Mesendoderm (in vitro differentiated cells): ENCODE data around the gene ANK3.
A peak's percentile ranks its signal among the peaks of the same experiment; 100 is the strongest.

Source experiments
- DNase-seq: peaks from one replicate; pipeline ENCODE4 v3.0.0; 2013
- H2AK5ac ChIP-seq: 2 replicates; pipeline ENCODE4 v1.6.1; 2013; ENCODE audit warnings: low read length, inconsistent platforms
- H2BK120ac ChIP-seq: 2 replicates; pipeline ENCODE4 v1.6.1; 2013; ENCODE audit warnings: low read depth, mild to moderate bottlenecking, low read length, moderate library complexity, mixed read lengths
- H2BK15ac ChIP-seq: replicated peaks from 2 replicates; pipeline ENCODE4 v1.6.1; 2013; ENCODE audit warnings: low read depth, mild to moderate bottlenecking, moderate library complexity
- H2BK5ac ChIP-seq: 2 replicates; pipeline ENCODE4 v1.6.1; 2013; ENCODE audit warnings: low read length, inconsistent platforms
- H3K18ac ChIP-seq: 2 replicates; pipeline ENCODE4 v1.6.1; 2013; ENCODE audit warnings: mild to moderate bottlenecking, low read length, mixed read lengths
- H3K23ac ChIP-seq: one replicate; pipeline ENCODE4 v1.6.1; 2013; ENCODE audit warnings: low read length
- H3K27ac ChIP-seq: 2 replicates; pipeline ENCODE4 v1.5.1; 2013; ENCODE audit warnings: low read depth, mild to moderate bottlenecking, inconsistent platforms, low read length, moderate library complexity
- H3K27me3 ChIP-seq: 2 replicates; pipeline ENCODE4 v1.6.1; 2013; ENCODE audit warnings: low read length, control low read depth, mild to moderate bottlenecking, inconsistent platforms; ENCODE audit not compliant: insufficient read depth, poor library complexity
- H3K36me3 ChIP-seq: 2 replicates; pipeline ENCODE4 v1.6.1; 2013; ENCODE audit warnings: low read length, inconsistent platforms; ENCODE audit not compliant: control insufficient read depth, insufficient read depth
- H3K4ac ChIP-seq: one replicate; pipeline ENCODE4 v1.6.1; 2013; ENCODE audit warnings: low read depth, mild to moderate bottlenecking, low read length, moderate library complexity
- H3K4me1 ChIP-seq: 2 replicates; pipeline ENCODE4 v1.6.1; 2013; ENCODE audit warnings: low read depth, low read length, inconsistent platforms; ENCODE audit not compliant: control insufficient read depth
- H3K4me2 ChIP-seq: 2 replicates; pipeline ENCODE4 v1.6.1; 2013; ENCODE audit warnings: low read length
- H3K4me3 ChIP-seq: 2 replicates; pipeline ENCODE4 v1.5.1; 2013; ENCODE audit warnings: mild to moderate bottlenecking, low read length
- H3K56ac ChIP-seq: one replicate; pipeline ENCODE4 v1.6.1; 2013; ENCODE audit warnings: low read length
- H3K79me1 ChIP-seq: 2 replicates; pipeline ENCODE4 v1.6.1; 2013; ENCODE audit warnings: low read length, inconsistent platforms
- H3K79me2 ChIP-seq: 2 replicates; pipeline ENCODE4 v1.6.1; 2013; ENCODE audit warnings: mild to moderate bottlenecking, low read length; ENCODE audit not compliant: control insufficient read depth, insufficient read depth
- H3K9ac ChIP-seq: 2 replicates; pipeline ENCODE4 v1.6.1; 2013; ENCODE audit warnings: low read length, inconsistent platforms
- H4K5ac ChIP-seq: one replicate; pipeline ENCODE4 v1.6.1; 2013; ENCODE audit warnings: low read length
- H4K8ac ChIP-seq: one replicate; pipeline ENCODE4 v1.6.1; 2013; ENCODE audit warnings: low read depth, mild to moderate bottlenecking, control low read depth, low read length, moderate library complexity
- WGBS: extraction: QIAGEN DNeasy Blood & Tissue Kit; methylation state at CpG from one replicate; pipeline ENCODE4 v1.1.7; 2013; ENCODE audit warnings: low lambda C conversion rate, missing lambda C conversion rate; ENCODE audit not compliant: insufficient coverage; ENCODE audit errors: extremely low coverage; 5-methylcytosine and 5-hydroxymethylcytosine counted together

Gene ANK3

GRCh38 chr10:60139290-60139689 lies 250.4 kb downstream of the ANK3 start:
- no peak overlapping the region for H2BK15ac ChIP-seq
- peak overlapping the region; percentile 21 for H3K4me2 ChIP-seq
- no peaks in the 10 kb centered on the region for H3K79me2 ChIP-seq
- H3K4ac ChIP-seq = no peak overlapping the region
- H3K4me1 ChIP-seq = peaks cover 4% of the 10 kb centered on the region
- H3K56ac ChIP-seq = peak overlapping the region; percentile 40
- H2BK120ac ChIP-seq = no peak overlapping the region
- no peaks in the 10 kb centered on the region for H3K36me3 ChIP-seq
- no peaks in the 10 kb centered on the region for H3K27me3 ChIP-seq
- H4K5ac ChIP-seq = no peak overlapping the region
- H3K23ac ChIP-seq = no peak overlapping the region
- no peak overlapping the region for H2AK5ac ChIP-seq
- no peak overlapping the region for H2BK5ac ChIP-seq
- H3K79me1 ChIP-seq = no peaks in the 10 kb centered on the region
- no peak overlapping the region for H3K18ac ChIP-seq
- no peak overlapping the region for H4K8ac ChIP-seq
- DNase-seq = no peak
- H3K27ac ChIP-seq = no peak overlapping the region
- peak overlapping the region; percentile 46 for H3K9ac ChIP-seq
- H3K4me3 ChIP-seq = no peak overlapping the region
- no CpG with 5 or more reads among the region's 3 CpGs for WGBS

GRCh38 chr10:60138842-60139241 lies 250.8 kb downstream of the ANK3 start:
- Histone ChIP-seq H4K5ac (no peak overlapping the region), H3K4me1 (peaks cover 4% of the 10 kb centered on the region), H2BK15ac (no peak overlapping the region), H3K36me3 (no peaks in the 10 kb centered on the region), H3K27me3 (no peaks in the 10 kb centered on the region), H3K79me2 (no peaks in the 10 kb centered on the region), H3K4me3 (no peak overlapping the region), H2BK5ac (no peak overlapping the region), H3K9ac (no peak overlapping the region), H3K4ac (no peak overlapping the region), H4K8ac (no peak overlapping the region), H3K4me2 (no peak overlapping the region), H3K18ac (no peak overlapping the region), H3K56ac (no peak overlapping the region), H3K23ac (no peak overlapping the region), H3K79me1 (no peaks in the 10 kb centered on the region), H3K27ac (no peak overlapping the region), H2AK5ac (no peak overlapping the region), H2BK120ac (no peak overlapping the region)
- WGBS = no CpG with 5 or more reads among the region's 5 CpGs
- peak; percentile 53 for DNase-seq

- H3K56ac ChIP-seq = no peak overlapping the region
- DNase-seq = no peak
- H3K4me3 ChIP-seq = no peak overlapping the region
- no peak overlapping the region for H3K27ac ChIP-seq
- H2BK120ac ChIP-seq = no peak overlapping the region
- H3K79me1 ChIP-seq = no peaks in the 10 kb centered on the region
- peaks cover 4% of the 10 kb centered on the region for H3K4me1 ChIP-seq
- no peak overlapping the region for H3K9ac ChIP-seq
- H3K4me2 ChIP-seq = no peak overlapping the region
- no peak overlapping the region for H3K23ac ChIP-seq
- H2AK5ac ChIP-seq = no peak overlapping the region
- no peak overlapping the region for H2BK15ac ChIP-seq
- H3K27me3 ChIP-seq = no peaks in the 10 kb centered on the region
- H4K8ac ChIP-seq = no peak overlapping the region
- no peak overlapping the region for H3K18ac ChIP-seq
- no peak overlapping the region for H4K5ac ChIP-seq
- no peaks in the 10 kb centered on the region for H3K79me2 ChIP-seq
- no peak overlapping the region for H2BK5ac ChIP-seq
- H3K4ac ChIP-seq = no peak overlapping the region
- no peaks in the 10 kb centered on the region for H3K36me3 ChIP-seq
Measured at GRCh38 chr10:60138026-60138425, 251.6 kb downstream of the ANK3 start.

- Histone ChIP-seq H2BK120ac (no peak overlapping the region), H2BK15ac (no peak overlapping the region), H3K79me2 (no peaks in the 10 kb centered on the region), H3K79me1 (no peaks in the 10 kb centered on the region), H4K5ac (no peak overlapping the region), H3K4me3 (no peak overlapping the region), H2BK5ac (no peak overlapping the region), H3K23ac (no peak overlapping the region), H3K4me1 (peaks cover 4% of the 10 kb centered on the region), H3K4me2 (no peak overlapping the region), H2AK5ac (no peak overlapping the region), H3K18ac (no peak overlapping the region), H3K4ac (no peak overlapping the region), H3K56ac (no peak overlapping the region), H3K27me3 (no peaks in the 10 kb centered on the region), H3K9ac (no peak overlapping the region), H4K8ac (no peak overlapping the region), H3K36me3 (no peaks in the 10 kb centered on the region), H3K27ac (no peak overlapping the region)
- no CpG with 5 or more reads among the region's 2 CpGs for WGBS
- no peak for DNase-seq
Measured at GRCh38 chr10:60137292-60137992, 252.2 kb downstream of the ANK3 start.

- H2BK15ac ChIP-seq = no peak overlapping the region
- no peaks in the 10 kb centered on the region for H3K36me3 ChIP-seq
- no peak overlapping the region for H2AK5ac ChIP-seq
- no peak overlapping the region for H3K4me3 ChIP-seq
- no peak overlapping the region for H2BK5ac ChIP-seq
- no peak for DNase-seq
- no peak overlapping the region for H3K18ac ChIP-seq
- no peak overlapping the region for H4K5ac ChIP-seq
- H3K79me2 ChIP-seq = no peaks in the 10 kb centered on the region
- no peak overlapping the region for H3K4me2 ChIP-seq
- no peak overlapping the region for H3K27ac ChIP-seq
- no peaks in the 10 kb centered on the region for H3K79me1 ChIP-seq
- peaks cover 4% of the 10 kb centered on the region for H3K4me1 ChIP-seq
- no peak overlapping the region for H3K56ac ChIP-seq
- H3K23ac ChIP-seq = no peak overlapping the region
- WGBS = no CpG with 5 or more reads among the region's 3 CpGs
- no peak overlapping the region for H4K8ac ChIP-seq
- H3K27me3 ChIP-seq = no peaks in the 10 kb centered on the region
- no peak overlapping the region for H3K4ac ChIP-seq
- no peak overlapping the region for H3K9ac ChIP-seq
- no peak overlapping the region for H2BK120ac ChIP-seq
Measured at GRCh38 chr10:60135020-60135419, 254.7 kb downstream of the ANK3 start.

GRCh38 chr10:60134548-60134947 lies 255.1 kb downstream of the ANK3 start:
- no peak overlapping the region for H2BK15ac ChIP-seq
- DNase-seq = no peak
- no peaks in the 10 kb centered on the region for H3K79me2 ChIP-seq
- H3K4ac ChIP-seq = no peak overlapping the region
- peaks cover 4% of the 10 kb centered on the region for H3K4me1 ChIP-seq
- H4K5ac ChIP-seq = no peak overlapping the region
- H2BK120ac ChIP-seq = no peak overlapping the region
- H3K18ac ChIP-seq = no peak overlapping the region
- H3K9ac ChIP-seq = no peak overlapping the region
- H3K27ac ChIP-seq = no peak overlapping the region
- H3K4me3 ChIP-seq = no peak overlapping the region
- H3K27me3 ChIP-seq = no peaks in the 10 kb centered on the region
- no peak overlapping the region for H2BK5ac ChIP-seq
- no peaks in the 10 kb centered on the region for H3K36me3 ChIP-seq
- no peak overlapping the region for H3K23ac ChIP-seq
- no peak overlapping the region for H3K56ac ChIP-seq
- H2AK5ac ChIP-seq = no peak overlapping the region
- no peaks in the 10 kb centered on the region for H3K79me1 ChIP-seq
- no peak overlapping the region for H4K8ac ChIP-seq
- H3K4me2 ChIP-seq = no peak overlapping the region
- no CpG with 5 or more reads among the region's 1 CpG for WGBS
